ENCODE results near the gene PRXL2C.

DNA sequence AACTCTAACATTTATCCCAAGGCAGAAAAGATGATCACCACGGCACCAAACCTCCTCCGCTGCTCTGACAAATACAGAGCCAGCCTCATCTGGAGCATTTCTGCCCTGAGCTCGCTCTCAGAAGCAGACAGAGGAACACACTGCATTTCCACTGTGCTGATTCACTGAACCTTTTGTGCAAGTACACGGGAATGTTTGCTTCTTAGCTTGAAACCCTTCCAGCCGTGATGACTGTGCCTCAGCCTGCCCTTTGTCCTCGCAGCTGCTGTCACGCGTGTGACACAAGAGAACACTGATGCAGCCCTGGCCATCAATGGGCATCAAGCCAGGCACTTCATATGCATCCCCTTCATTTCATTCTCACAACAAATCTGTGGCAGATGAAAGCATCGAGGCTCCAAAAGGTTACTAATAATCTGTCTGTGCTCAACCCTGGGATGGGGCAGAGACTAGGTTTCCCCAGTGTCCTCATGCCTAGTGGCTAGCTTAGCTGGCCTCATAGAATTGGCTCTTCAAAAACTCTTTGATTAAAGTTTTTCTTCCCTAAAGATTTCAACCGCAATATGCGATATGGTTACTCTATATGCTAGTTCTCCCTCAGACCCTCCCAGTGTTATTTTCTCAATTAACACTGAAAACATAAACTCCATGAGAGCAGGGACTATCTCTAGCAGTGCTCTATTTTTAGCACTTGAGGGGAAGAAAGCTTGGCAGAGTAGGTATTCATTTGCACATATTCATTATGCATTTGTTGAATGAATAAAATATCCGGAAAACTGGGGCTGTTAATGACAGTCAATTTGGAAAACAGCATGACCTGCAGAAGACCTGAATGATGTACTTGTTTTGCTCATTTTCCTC lies 42.8 kb downstream of the PRXL2C start:
- TF ChIP-seq POLR2AphosphoS5 (IDR thresholded peaks at IDR 0.05; ENCODE audit: insufficient read depth in 1 of 2, low read depth in 1 of 2) (peak in 1 of 2 donors; percentile 55), POLR2A (IDR thresholded peaks at IDR 0.05) (no peak)
- TF ChIP-seq, protein P1, sequence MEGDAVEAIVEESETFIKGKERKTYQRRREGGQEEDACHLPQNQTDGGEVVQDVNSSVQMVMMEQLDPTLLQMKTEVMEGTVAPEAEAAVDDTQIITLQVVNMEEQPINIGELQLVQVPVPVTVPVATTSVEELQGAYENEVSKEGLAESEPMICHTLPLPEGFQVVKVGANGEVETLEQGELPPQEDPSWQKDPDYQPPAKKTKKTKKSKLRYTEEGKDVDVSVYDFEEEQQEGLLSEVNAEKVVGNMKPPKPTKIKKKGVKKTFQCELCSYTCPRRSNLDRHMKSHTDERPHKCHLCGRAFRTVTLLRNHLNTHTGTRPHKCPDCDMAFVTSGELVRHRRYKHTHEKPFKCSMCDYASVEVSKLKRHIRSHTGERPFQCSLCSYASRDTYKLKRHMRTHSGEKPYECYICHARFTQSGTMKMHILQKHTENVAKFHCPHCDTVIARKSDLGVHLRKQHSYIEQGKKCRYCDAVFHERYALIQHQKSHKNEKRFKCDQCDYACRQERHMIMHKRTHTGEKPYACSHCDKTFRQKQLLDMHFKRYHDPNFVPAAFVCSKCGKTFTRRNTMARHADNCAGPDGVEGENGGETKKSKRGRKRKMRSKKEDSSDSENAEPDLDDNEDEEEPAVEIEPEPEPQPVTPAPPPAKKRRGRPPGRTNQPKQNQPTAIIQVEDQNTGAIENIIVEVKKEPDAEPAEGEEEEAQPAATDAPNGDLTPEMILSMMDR (IDR thresholded peaks at IDR 0.05) = no peak

All from vagina (tissue), 2 donors.